HG02588 (cell line): ENCODE measurements around the gene CRTC1.

Experiments
- ATAC-seq: cut with Tn5 transposase; IDR thresholded peaks from one replicate; pipeline ENCODE4 v1.9.1; 2021; ENCODE audit warnings: mild to moderate bottlenecking, moderate library complexity; ENCODE audit not compliant: unreplicated experiment

CRTC1 gene

GRCh38 chr19:18651300-18651699 lies 32.2 kb upstream of the CRTC1 start:
- no peak for ATAC-seq

DNA sequence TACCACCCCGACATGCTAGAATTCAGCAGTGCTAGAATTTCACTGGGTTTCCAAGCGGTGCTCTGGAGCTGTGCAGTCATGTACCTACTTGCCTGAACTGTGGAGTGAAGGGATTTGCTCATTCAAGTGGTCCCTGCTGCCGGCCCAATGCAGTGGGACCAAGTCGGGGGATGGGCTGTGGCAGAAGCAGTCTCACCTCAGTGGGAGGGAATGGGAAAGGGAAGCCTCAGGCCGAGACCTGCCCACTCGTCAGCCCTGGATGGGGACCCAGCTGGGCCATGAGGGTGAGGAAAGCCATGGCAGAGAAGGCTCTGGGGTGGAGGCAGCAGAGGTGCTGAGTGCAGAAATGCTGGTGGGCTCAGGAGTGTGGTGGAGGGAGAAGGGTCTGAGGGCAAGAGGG lies 31.7 kb upstream of the CRTC1 start:
- no peak for ATAC-seq

GRCh38 chr19:18653853-18654252 lies 29.6 kb upstream of the CRTC1 start:
- no peak for ATAC-seq

DNA sequence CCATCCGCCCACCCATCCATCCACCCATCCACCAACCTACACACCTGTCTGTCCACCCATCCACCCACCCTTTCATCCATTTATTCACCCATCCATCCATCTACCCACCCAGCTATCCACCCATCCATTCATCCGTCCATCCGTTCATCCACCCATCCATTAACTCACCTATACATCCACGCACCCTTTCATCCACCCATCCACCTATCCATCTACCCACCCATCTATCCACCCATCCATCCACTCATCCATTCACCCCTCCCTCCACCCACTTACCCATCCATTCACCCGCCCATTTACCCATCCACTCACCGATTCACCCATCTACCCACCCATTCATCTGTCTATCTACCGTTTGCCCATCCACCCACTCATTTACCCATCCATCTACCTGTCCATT lies 29.0 kb upstream of the CRTC1 start:
- no peak for ATAC-seq

DNA sequence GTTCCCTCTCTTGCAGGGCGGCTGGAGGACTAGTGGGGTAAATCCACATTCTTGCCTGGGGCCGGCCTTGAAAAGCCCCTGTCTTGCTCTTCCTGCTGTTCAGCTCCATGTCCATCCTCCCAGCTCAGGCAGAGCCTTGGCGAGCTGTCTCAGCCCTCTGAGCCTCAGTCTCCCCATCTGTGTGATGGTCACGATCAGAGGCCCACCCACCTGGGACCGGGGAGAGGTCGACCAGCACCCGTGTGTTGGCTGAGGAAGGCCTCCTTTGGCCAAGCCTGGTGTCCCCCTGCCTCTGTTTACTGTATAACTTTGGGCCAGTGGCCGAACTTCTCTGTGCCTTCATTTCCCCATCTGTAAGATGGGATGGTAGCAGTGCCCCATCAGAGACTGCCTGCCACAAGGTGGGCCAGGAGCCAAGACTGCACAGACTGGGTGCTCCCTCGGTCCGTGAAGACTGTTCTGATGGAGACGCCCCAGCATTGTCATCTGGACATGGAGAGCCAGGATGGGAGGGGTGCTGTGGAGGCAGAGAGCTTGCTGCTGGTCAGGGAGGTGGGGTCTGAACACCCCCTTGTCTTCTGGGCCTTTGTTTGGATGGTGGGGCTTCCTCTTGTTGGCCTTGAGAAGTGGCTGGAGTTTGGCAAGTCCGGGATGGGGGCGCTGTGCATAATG lies 28.2 kb upstream of the CRTC1 start:
- no peak for ATAC-seq

DNA sequence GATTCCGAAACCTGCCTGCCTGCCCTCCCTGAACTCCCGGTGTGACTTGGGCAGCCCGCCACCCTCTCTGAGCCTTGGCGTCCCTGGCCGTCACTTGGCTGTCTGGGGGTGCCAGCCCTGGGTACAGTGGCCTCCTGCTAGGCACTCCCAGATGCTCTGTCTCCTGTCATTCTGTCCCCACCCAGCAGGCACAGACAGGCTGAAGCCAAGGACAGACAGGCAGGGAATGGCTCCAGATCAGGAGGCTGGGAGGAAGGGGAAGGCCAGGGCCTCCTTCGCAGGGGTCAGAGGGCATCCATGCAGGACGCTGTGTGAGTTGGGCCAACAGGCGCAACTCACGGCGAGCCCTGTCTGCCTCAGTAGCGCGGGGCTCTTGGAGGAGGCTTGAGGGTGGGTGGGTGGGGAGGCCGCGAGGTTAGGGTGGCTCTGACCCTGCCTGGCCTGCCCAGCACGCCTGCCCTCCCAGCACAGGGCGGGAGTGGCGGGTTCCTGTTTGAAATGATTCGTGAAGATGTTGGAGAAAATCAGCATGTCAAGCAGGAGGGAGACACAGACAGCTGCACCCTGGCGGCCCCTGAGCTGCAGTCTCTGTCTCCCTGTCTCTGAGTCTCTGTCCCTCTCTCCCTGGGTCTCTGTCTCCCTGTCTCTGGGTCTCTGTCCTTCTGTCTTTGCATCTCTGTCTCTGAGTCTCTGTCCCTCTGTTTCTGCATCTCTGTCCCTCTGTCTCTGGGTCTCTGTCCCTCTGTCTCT lies 27.0 kb upstream of the CRTC1 start:
- ATAC-seq, result no peak

DNA sequence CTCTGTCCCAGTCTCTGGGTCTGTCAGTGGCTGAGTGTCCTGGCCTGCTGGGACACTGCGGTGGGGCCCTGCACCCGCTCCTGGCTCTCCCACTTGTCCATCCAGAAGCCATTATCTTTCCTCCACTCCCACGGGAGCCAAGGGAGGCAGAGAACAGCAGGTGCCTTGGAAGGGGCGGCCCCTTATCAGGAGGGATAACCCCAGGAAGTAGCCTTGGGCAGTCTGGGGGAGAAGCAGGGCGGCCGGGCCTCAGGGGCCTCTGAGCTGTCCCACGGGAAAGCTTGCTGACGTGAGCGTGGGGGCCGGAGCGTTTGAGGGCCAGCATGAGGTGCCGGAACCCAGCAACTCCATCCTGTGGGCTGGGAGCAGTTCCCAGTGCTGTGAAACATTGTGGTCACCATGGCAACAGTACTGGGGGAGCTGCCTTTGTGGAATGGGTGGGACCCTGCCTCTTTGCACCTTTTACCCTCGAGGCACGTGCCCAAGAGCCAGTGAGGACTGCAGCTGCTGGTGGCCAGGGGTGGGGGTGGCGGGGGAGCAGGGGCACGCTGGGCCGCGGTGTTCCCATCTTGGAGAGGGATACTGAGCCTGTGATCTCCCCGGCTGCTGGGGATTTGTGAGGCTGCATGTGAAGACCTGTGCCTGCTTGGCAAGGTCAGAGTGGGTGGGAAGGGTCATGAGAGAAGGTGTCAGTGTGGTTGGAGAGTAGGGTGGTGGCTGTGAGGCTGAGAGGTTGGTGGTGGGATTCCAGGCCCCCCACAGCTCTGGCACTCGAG lies 25.7 kb upstream of the CRTC1 start:
- no peak for ATAC-seq

GRCh38 chr19:18658366-18658855 lies 25.1 kb upstream of the CRTC1 start:
- no peak for ATAC-seq

- no peak for ATAC-seq
Measured at GRCh38 chr19:18659281-18660050, 24.0 kb upstream of the CRTC1 start.

DNA sequence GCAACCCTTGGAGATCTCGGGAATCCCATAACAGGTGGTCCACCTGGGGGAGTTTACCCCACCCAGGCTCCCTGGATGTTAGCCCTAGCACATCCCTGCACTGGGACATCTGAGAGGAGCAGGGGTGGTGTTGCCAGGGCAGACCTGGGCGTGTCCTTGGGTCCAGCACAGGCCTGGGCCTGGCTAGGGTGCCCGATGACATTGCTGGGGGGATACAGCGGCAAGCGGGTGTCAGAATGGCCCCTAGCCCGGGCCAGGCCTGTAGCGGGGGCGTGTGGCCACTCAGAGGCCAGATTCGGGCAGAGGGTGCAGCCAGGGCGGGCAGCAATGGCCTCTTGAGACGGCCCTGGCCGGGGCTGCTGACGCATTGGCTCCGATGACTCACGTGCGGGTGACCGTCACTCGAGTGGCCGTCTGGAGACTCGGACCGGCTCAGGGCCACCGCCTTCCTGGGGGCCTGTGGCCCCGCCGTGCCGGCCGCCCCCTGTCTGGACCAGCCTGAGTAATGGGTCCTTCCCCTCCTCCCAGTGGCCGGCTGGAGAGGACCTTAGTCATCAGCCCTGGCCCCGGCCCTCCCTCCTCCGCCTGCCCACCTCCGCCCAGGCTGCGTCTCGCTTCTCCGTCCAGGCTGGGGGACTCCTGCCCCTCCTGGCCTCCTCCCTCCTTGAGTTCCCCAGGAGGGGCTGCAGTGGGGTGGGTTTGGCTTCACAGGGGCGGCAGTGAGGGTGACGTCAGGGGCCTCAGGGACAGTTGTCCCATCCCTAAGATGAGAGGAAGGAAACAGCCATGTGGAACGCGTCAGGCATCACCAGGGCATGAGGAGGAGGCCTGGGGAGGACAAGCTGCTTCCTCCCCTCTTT lies 23.2 kb upstream of the CRTC1 start:
- no peak for ATAC-seq

DNA sequence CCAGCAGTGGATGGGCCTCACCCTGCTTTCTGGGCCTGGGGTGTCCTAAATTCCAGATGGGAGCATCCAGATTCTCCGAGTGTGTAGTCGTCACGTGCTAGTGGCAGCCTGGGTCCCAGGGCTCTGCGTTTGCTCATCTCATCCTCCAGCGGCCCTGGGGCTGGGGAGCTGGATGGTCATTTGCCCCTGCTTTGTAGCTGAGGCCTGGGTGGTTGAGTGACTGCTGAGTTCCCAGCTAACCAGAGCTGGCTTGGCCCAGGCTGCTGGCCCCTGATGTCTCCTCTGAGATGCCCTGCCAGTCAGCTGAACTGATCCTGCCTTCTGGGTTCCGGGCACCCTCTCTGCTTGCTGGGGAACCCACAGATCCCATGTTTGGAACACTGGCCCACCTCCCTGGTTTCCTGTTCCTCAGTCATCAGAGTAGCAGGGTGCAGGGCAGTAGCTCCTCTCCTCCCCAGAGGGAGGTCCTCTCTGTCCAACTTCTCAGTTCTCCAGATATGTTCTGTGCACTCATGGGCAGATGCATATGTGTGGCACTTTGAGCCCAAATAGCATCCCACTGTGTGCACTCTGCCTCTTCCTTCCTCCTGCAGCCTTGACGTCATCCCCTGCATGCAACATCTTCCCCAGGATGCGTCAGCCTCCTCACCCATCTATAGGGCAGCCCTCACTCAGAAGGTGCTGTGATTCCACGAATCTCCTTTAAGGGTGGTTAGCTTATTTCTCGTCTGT lies 22.4 kb upstream of the CRTC1 start:
- no peak for ATAC-seq

GRCh38 chr19:18662972-18663732 lies 20.3 kb upstream of the CRTC1 start:
- ATAC-seq, result no peak

DNA sequence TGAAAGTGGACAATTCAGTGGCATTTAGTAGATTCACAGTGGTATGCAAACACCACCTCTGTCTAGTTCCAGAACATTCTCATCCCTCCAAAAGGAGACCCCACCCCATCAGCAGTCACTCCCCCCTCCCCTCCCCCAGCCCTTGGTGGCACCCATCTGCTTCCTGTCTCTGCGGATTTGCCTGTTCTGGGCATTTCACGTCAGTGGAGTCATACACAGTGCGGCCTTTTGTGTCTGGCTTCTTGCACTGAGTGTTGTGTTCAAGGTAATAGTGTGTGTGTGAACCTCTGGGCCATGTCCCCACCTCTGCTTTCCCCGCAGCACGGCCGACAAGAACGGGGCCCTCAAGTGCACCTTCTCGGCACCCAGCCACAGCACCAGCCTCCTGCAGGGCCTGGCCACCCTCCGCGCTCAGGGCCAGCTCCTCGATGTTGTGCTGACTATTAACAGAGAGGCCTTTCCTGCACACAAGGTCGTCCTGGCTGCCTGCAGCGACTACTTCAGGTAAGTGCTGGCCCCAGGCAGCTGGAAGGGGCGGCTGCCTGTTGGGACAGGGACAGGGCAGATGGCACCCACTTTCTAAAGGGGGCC lies 19.4 kb upstream of the CRTC1 start:
- no peak for ATAC-seq

GRCh38 chr19:18665771-18666202 lies 17.7 kb upstream of the CRTC1 start:
- no peak for ATAC-seq

DNA sequence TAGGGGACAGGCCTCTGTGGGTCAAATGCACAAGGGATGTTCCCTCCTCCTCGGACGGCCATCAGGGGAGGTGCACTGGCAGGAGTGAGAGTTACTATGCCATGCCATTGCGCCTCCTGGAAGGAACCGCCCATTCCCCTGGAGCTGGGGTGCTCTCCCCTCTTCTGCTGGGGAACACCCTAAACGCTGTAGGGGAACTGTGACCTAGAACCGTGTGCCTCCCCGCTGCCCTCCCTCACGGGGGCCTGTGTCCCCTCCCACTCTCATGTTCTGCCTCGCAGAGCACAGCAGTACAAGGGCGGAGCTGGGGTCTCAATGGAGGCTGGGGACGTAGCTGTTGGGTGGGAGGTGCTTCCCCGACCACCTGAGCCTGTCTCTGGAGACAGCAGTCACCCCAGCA lies 17.2 kb upstream of the CRTC1 start:
- no peak for ATAC-seq

DNA sequence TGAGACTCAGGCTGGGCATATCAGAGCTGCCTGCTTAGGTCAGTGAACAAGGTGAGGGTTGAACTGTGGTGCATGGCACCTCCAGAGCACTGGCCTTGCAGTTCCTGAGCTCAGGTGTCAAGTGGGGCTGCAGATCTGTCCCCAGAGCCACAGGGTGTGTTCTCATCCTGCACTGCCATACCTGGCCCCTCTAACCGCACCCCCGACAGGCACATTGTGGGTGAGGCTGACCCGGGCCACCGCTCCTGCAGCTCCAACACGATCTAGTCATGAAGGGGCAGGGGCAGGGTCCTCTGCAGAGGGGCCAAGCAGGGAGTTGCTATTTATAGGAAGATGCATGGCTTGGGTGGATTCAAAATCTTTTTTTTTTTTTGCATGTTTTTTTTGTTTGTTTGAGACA lies 16.7 kb upstream of the CRTC1 start:
- no peak for ATAC-seq

DNA sequence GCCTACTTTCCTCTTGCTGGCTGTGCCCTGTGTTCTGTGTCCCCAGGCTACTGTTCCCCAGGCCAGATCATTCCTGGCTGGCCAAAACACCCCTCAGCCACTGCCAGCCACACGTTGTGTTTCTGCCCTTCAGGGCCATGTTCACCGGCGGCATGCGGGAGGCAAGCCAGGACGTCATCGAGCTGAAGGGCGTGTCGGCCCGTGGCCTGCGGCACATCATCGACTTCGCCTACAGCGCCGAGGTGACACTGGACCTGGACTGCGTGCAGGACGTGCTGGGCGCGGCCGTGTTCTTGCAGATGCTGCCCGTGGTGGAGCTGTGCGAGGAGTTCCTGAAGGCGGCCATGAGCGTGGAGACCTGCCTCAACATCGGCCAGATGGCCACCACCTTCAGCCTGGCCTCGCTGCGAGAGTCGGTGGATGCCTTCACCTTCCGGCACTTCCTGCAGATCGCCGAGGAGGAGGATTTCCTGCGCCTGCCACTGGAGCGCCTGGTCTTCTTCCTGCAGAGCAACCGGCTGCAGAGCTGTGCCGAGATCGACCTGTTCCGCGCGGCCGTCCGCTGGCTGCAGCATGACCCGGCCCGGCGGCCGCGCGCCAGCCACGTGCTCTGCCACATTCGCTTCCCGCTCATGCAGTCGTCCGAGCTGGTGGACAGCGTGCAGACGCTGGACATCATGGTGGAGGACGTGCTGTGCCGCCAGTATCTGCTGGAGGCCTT lies 15.8 kb upstream of the CRTC1 start:
- no peak for ATAC-seq

- ATAC-seq, result no peak
Measured at GRCh38 chr19:18668252-18668631, 15.2 kb upstream of the CRTC1 start.
